GM15510 (cell line): ENCODE data around the gene SNCAIP.

ENCODE experiments used
- POLR2A ChIP-seq: IDR thresholded peaks from 3 replicates; pipeline ENCODE4 v1.6.1; 2011; ENCODE audit warnings: borderline replicate concordance; ENCODE audit not compliant: insufficient read length; ENCODE audit errors: extremely low read depth

SNCAIP gene

GRCh38 chr5:122311961-122312590 lies at the start of gene SNCAIP:
SNCAIP (plus strand) TSS chr5:122312237; CDS start chr5:122391135, 78,898 bp downstream.
- no peak for TF ChIP-seq POLR2A

DNA sequence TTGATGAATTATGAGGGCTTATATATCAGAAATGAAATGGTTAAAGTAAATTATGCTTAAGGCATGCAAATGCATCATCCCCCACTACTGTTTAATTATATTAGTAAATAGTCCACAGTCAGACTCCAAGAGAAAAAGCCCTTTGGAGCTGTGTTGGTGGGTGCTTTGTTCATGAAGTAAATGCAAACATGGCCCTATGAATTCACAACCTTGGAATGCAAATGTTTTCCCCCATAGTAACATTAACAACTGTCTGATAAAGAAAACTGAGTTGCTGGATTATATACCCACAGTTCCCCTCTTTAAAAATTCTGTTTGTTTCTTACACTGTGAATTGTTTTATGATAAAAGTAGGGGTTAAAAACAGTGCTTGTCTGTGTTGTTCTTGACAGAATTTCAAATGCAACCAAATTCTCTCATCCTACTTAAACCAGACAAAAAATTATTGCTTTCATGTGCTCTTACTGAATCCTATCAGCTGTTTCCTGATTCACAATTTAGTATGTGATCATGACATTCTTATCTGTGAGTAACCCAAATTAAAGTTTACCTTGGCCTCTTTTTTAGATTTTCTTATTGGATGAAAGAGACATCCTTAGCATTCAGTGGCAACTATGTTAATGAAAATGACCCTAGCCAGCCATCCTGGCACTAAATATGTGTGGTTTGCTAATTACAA lies 48.5 kb upstream of the SNCAIP start:
- TF ChIP-seq POLR2A, result no peak

DNA sequence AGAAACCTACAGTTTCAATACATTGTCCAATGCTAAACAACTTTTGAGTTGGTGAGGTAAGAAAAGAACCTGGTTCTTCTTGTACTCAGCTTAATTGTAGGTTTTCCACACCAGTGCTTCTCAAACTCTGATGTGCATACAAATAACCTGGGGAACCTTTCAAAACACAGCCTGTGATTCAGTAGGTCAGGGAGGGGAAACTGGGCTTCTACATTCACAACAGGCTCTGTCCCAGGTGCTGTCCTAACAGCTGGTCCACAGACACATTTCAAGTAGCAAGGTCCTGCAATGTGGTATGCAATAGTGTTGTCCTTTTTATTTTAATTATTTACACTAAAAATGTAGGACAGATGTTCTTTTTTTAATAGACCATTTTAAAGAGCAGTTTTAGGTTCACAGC lies 47.4 kb upstream of the SNCAIP start:
- no peak for TF ChIP-seq POLR2A

GRCh38 chr5:122267185-122267584 lies 44.9 kb upstream of the SNCAIP start:
- TF ChIP-seq POLR2A, result no peak

DNA sequence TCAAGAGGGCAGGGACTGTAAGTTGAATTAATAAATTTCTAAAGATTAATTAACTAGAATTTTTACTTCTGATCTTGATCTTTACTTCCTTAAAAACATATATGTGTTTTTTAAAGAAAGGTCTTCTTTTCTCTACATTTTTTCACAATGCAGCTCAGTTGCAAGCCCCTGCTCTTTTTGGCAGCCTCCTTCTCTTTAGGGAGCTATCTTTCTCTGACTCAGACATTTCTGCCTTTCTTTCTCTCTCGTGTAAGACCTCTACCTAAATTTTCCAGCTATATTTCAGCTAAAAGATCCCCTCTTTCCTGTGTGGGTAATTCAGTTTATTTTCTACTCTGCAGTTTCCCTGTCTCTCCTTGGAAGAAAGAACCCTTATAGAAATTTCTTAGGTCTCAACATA lies 38.3 kb upstream of the SNCAIP start:
- TF ChIP-seq POLR2A, result no peak

DNA sequence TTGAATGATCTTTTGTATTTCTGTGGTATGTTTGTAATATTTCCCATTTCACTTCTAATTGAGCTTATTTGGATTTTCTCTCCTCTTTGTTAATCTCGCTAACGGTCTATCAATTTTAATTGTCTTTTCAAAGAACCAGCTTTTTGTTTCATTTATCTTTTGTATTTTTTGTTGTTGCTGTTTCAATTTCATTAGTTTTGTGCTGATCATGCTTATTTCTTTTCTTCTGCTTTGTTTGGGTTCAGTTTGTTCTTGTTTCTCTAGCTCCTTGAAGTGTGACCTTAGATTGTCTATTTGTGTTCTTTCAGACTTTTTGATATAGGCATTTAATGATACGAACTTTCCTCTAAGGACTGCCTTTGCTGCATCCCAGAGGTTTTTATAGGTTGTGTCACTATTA lies 28.4 kb upstream of the SNCAIP start:
- TF ChIP-seq POLR2A, result no peak

DNA sequence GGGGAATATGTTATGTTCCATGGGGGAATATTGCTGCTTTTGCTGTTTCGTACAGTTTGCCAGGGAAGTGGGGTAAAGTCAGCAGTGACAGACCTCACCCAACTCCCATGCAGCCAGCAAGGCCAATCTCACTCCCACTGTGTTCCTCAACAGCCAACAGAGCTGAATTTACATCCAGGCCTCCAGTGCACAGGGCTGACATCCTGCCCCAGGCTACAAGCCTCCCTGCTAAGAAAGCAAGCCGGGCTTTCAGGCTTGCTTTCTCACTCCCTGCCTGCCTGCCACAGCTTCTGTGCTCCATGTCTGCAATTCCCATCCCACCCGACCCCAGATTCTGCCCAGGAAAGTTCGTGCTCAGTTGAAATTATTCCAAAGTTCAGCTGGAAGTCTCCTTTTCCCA lies 25.5 kb upstream of the SNCAIP start:
- TF ChIP-seq POLR2A, result no peak

DNA sequence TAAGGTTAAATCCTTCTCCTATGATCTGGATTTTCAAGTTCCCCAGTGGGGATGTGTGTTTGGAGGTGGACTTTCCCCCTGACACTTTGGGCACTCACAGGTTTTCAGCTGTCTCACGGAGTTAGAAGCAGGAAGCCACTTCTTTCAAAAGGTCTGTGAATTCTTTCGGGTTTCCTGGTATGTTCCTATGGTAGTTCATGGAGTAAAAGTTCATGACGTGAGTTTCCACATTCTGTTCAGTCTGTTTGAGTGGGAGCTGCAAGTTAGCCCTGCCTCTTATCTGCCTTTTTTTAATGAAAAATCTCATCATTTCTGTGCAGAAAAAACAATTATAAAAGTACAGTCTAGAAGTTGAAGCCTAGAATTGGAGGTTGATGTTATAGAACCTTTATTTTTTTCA lies 24.9 kb upstream of the SNCAIP start:
- no peak for TF ChIP-seq POLR2A

DNA sequence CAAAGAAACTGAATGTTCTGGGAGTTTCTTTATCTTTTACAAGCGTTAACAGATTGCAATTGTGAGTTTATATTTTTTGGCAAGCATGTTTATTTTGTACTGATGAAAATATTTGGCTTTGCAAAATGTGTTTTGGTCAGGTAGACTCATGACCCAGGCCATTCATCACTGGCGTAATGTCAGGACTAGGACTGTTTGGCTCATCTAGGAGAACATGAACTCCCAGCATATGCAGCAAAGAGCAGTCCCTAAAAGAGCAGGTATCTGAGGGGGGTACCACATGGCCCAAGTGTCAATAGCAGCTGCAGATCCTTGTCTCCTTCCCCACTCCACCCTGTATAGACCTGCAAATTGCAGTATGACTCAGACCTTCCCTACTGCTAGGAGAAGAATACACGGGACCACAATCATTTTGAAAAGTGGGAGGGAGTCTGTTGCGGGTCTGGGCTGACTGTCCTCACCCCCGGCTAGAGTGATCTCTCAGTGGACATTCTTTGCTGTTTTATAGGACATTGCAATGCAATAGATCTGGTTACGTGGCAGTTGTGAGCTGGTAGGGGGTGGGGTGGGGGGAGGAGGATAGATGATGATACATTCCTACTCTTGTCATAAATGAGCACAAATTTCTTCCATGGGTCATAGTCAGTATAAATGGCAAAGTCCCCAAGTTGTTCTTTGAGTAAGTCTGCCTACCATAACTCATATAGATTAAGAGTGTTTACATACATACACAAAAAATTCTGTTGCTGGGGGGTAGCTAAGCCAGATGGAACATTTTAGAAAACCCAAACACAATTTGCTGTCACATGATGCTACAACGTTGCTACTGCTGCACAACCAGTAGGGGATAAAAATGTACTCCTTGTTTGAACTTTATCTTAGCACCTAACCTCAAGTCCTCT lies 20.8 kb upstream of the SNCAIP start:
- no peak for TF ChIP-seq POLR2A

DNA sequence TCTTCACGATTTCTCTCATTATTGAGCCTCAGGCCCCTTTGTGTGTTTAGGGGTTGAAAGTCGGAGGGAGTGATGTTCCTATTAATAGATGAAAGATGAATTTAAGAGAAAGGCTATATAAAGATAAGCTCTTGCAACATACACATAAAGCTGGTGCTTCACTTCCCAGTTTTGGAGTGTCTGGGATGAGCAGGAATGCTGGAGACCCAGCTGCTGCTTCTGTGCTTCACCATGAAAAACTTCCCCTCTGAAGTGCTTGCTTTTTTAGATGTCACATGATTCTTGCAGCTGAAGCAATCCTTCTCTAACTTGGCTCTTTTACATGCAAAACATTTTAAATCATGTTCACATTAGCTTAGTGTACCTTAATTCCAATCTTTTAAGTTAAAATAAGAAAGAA lies 19.7 kb upstream of the SNCAIP start:
- no peak for TF ChIP-seq POLR2A

- TF ChIP-seq POLR2A, result no peak
Measured at GRCh38 chr5:122295138-122295537, 16.9 kb upstream of the SNCAIP start.

DNA sequence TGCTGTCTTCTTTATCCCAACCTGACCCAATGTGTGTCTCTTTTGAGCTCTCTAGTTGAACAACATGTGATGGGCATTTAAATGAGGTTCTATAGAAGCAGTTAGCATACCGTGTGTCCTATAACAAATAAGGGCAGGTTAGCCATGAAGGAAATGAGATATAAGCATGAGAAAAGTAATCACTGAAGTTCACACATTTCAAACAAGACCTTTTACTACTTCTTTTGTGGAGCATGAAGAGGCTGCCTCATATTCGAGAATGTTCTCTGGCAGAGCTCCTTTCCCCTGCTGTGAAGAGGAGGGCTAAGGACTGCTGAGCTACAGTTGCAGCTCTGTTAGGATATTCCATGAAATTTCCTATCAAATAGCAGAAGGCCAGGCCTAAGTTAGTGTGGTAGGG lies 15.2 kb upstream of the SNCAIP start:
- TF ChIP-seq POLR2A, result no peak

- no peak for TF ChIP-seq POLR2A
Measured at GRCh38 chr5:122297587-122298298, 14.3 kb upstream of the SNCAIP start.

- no peak for TF ChIP-seq POLR2A
Measured at GRCh38 chr5:122300374-122300773, 11.7 kb upstream of the SNCAIP start.

DNA sequence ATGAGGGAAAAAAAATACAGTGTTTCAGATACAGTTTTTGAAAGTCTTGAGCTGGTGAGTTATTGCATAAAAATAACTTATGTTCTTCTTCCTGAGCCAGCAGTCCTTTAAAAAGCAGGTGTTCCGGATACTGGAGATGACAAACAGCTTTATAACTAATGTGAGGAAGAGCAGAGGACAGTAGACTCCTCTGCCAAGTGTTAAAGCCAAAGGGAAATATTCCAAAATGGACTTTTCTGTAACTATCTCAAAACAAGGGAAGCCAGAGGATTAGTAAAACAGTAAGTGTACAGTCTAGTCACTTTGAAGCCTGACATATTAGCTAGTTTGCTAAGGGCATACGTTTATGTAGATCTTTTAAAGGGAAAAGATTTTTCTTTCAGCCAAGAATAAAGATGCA lies 11.0 kb upstream of the SNCAIP start:
- TF ChIP-seq POLR2A, result no peak
